GM12878 (cell line): Measurements from ENCODE around the gene SUPT6H. TPM values are rescaled to one million over a fixed set of nuclear protein-coding genes. Genes with fewer than 3 reads are reported as not detected.

Source experiments
- BRCA1 ChIP-seq: IDR thresholded peaks from 2 replicates; pipeline ENCODE4 v1.6.1; 2011; ENCODE audit warnings: low read depth, low read length, improper control_type of control experiment
- CBX3 ChIP-seq: fragments of 200-600 bp; sonication (generic); IDR thresholded peaks from 2 replicates; pipeline ENCODE4 v1.6.1; 2016; ENCODE audit warnings: low read depth, borderline replicate concordance
- HDAC2 ChIP-seq: fragments of 200-600 bp; sonication (generic); IDR thresholded peaks from 2 replicates; pipeline ENCODE4 v1.6.1; 2017
- HDGF ChIP-seq: fragments of 450-650 bp; IDR thresholded peaks from 2 replicates; pipeline ENCODE4 v1.6.1; 2016; ENCODE audit warnings: antibody characterized with exemption
- LARP7 ChIP-seq: fragments of 450-650 bp; IDR thresholded peaks from 2 replicates; pipeline ENCODE4 v1.6.1; 2017; ENCODE audit warnings: mild to moderate bottlenecking
- NFIC ChIP-seq: IDR thresholded peaks from 2 replicates; pipeline ENCODE4 v1.6.1; 2012; ENCODE audit warnings: low read depth, mild to moderate bottlenecking, inconsistent platforms, low read length, moderate library complexity
- SP1 ChIP-seq: IDR thresholded peaks from one replicate; pipeline ENCODE4 v1.6.1; 2011; ENCODE audit warnings: low read depth, low read length
- STAT1 ChIP-seq: fragments of 450-650 bp; conservative IDR thresholded peaks from 2 replicates; pipeline ENCODE4 v1.6.1; 2014; ENCODE audit warnings: antibody characterized with exemption, mild to moderate bottlenecking
- polyA plus RNA-seq, 11 experiments: library from polyadenylated mRNA; depleted of rRNA in 4 of 11; unstranded in 6 of 11; stranded (reverse) in 5 of 11; fragments of >200 nt; fragmentation: Nextera tagmentation in 4 of 11; fragmentation: Illumina TruSeq in 1 of 11; extraction: Ambion mirVana in 4 of 11; extraction: Trizol in 1 of 11; gene quantifications; 1 replicate in 1 of 11; 2 replicates in 10 of 11; pipeline versions ENCODE4 v1.2.1 to v1.2.3, GENCODE V29; 2011 to 2016; ENCODE audit warnings: inconsistent platforms in 2 of 11, missing spikeins in 2 of 11, low read depth in 1 of 11
- total RNA-seq, 4 experiments: library from RNA; depleted of rRNA in 3 of 4; stranded (reverse); fragments of >200 nt in 3 of 4; fragmentation: Illumina TruSeq in 1 of 4; extraction: Trizol in 1 of 4; gene quantifications; 2 replicates each; pipeline versions ENCODE4 v1.2.1 to v1.2.3, GENCODE V29; 2013 to 2021
- TF ChIP-seq, protein P1 (sequence below): IDR thresholded peaks from 2 replicates; pipeline ENCODE4 v1.6.1; 2012; ENCODE audit warnings: mild to moderate bottlenecking, low read depth, low read length
- TF ChIP-seq, protein P2 (sequence below): fragments of 450-650 bp; IDR thresholded peaks from 2 replicates; pipeline ENCODE4 v1.6.1; 2017; ENCODE audit warnings: mild to moderate bottlenecking, moderate library complexity
- TF ChIP-seq, protein P3 (sequence below): fragments of 450-650 bp; formaldehyde crosslinking; IDR thresholded peaks from 2 replicates; pipeline ENCODE4 v1.4.0; 2020; ENCODE audit warnings: mild to moderate bottlenecking, moderate library complexity
- TF ChIP-seq, protein P4 (sequence below): IDR thresholded peaks from 2 replicates; pipeline ENCODE4 v1.6.1; 2012; ENCODE audit warnings: low read length, inconsistent platforms

The SUPT6H gene
- total and polyA plus RNA-seq, 10 of the 15 experiments (the other 5 are each of a cell fraction or from before 2014, with no cell fraction given) = 1.7 to 58.8 (median 37.7) TPM

DNA sequence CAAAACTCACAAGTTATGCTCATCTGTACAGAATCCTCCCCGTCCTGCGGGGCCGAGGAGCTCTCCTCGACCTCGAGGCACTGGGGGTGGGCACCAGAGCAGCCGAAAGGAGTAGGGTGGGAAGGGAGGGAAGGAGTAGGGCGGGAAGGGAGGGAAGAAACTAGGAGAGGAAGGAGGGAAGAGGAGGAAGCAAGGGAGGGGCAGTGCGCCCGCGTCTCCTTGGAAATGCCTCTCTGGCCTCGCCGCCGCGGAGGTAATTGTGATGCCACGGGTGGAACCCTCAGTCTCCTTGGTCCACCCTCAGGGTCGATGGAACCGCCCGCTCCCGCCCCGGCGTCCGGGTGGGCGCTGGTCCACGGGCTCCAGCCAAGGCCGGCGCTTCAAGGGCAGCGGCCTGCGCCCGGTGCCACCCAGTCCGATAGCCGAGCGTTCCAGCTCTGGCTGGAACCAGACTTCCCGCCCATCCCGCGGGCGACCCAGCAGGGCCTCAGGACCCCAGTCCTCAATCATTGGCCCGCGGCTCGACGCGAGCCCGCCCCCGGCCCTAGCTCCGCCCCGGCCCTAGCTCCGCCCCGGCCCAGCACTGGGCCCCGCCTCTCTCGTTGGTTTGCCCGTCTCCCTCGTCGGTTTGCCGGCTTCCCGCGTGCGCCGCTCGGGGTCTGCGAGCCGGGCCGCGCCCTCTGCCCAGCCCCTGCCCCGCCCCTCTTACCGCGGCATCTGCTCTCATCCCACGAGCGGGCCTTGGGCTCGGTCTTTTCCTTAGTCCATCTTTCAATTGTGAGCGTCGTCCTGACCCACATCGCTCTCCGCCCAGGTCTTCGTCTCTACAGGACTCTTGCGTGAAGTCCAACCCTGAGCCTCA, 49.1 kb downstream of the SUPT6H start (continued):
- TF ChIP-seq, protein P1, sequence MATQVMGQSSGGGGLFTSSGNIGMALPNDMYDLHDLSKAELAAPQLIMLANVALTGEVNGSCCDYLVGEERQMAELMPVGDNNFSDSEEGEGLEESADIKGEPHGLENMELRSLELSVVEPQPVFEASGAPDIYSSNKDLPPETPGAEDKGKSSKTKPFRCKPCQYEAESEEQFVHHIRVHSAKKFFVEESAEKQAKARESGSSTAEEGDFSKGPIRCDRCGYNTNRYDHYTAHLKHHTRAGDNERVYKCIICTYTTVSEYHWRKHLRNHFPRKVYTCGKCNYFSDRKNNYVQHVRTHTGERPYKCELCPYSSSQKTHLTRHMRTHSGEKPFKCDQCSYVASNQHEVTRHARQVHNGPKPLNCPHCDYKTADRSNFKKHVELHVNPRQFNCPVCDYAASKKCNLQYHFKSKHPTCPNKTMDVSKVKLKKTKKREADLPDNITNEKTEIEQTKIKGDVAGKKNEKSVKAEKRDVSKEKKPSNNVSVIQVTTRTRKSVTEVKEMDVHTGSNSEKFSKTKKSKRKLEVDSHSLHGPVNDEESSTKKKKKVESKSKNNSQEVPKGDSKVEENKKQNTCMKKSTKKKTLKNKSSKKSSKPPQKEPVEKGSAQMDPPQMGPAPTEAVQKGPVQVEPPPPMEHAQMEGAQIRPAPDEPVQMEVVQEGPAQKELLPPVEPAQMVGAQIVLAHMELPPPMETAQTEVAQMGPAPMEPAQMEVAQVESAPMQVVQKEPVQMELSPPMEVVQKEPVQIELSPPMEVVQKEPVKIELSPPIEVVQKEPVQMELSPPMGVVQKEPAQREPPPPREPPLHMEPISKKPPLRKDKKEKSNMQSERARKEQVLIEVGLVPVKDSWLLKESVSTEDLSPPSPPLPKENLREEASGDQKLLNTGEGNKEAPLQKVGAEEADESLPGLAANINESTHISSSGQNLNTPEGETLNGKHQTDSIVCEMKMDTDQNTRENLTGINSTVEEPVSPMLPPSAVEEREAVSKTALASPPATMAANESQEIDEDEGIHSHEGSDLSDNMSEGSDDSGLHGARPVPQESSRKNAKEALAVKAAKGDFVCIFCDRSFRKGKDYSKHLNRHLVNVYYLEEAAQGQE = no peak
- TF ChIP-seq HDGF = no peak
- no peak for TF ChIP-seq CBX3
- TF ChIP-seq STAT1 = no peak
- peak; percentile 30; the same call in 1 of the 2 replicates for TF ChIP-seq LARP7
- TF ChIP-seq, protein P2, sequence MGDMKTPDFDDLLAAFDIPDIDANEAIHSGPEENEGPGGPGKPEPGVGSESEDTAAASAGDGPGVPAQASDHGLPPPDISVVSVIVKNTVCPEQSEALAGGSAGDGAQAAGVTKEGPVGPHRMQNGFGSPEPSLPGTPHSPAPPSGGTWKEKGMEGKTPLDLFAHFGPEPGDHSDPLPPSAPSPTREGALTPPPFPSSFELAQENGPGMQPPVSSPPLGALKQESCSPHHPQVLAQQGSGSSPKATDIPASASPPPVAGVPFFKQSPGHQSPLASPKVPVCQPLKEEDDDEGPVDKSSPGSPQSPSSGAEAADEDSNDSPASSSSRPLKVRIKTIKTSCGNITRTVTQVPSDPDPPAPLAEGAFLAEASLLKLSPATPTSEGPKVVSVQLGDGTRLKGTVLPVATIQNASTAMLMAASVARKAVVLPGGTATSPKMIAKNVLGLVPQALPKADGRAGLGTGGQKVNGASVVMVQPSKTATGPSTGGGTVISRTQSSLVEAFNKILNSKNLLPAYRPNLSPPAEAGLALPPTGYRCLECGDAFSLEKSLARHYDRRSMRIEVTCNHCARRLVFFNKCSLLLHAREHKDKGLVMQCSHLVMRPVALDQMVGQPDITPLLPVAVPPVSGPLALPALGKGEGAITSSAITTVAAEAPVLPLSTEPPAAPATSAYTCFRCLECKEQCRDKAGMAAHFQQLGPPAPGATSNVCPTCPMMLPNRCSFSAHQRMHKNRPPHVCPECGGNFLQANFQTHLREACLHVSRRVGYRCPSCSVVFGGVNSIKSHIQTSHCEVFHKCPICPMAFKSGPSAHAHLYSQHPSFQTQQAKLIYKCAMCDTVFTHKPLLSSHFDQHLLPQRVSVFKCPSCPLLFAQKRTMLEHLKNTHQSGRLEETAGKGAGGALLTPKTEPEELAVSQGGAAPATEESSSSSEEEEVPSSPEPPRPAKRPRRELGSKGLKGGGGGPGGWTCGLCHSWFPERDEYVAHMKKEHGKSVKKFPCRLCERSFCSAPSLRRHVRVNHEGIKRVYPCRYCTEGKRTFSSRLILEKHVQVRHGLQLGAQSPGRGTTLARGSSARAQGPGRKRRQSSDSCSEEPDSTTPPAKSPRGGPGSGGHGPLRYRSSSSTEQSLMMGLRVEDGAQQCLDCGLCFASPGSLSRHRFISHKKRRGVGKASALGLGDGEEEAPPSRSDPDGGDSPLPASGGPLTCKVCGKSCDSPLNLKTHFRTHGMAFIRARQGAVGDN = peak; percentile 76
- peak; percentile 44 for TF ChIP-seq SP1
- TF ChIP-seq, protein P3, sequence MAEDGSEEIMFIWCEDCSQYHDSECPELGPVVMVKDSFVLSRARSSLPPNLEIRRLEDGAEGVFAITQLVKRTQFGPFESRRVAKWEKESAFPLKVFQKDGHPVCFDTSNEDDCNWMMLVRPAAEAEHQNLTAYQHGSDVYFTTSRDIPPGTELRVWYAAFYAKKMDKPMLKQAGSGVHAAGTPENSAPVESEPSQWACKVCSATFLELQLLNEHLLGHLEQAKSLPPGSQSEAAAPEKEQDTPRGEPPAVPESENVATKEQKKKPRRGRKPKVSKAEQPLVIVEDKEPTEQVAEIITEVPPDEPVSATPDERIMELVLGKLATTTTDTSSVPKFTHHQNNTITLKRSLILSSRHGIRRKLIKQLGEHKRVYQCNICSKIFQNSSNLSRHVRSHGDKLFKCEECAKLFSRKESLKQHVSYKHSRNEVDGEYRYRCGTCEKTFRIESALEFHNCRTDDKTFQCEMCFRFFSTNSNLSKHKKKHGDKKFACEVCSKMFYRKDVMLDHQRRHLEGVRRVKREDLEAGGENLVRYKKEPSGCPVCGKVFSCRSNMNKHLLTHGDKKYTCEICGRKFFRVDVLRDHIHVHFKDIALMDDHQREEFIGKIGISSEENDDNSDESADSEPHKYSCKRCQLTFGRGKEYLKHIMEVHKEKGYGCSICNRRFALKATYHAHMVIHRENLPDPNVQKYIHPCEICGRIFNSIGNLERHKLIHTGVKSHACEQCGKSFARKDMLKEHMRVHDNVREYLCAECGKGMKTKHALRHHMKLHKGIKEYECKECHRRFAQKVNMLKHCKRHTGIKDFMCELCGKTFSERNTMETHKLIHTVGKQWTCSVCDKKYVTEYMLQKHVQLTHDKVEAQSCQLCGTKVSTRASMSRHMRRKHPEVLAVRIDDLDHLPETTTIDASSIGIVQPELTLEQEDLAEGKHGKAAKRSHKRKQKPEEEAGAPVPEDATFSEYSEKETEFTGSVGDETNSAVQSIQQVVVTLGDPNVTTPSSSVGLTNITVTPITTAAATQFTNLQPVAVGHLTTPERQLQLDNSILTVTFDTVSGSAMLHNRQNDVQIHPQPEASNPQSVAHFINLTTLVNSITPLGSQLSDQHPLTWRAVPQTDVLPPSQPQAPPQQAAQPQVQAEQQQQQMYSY = no peak
- TF ChIP-seq NFIC = no peak
- no peak for TF ChIP-seq BRCA1
- 0 out of 2 replicates have a peak, but pooled peaks have one; percentile 36 for TF ChIP-seq HDAC2
- TF ChIP-seq, protein P4, sequence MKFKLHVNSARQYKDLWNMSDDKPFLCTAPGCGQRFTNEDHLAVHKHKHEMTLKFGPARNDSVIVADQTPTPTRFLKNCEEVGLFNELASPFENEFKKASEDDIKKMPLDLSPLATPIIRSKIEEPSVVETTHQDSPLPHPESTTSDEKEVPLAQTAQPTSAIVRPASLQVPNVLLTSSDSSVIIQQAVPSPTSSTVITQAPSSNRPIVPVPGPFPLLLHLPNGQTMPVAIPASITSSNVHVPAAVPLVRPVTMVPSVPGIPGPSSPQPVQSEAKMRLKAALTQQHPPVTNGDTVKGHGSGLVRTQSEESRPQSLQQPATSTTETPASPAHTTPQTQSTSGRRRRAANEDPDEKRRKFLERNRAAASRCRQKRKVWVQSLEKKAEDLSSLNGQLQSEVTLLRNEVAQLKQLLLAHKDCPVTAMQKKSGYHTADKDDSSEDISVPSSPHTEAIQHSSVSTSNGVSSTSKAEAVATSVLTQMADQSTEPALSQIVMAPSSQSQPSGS = no peak
